Stomach smooth muscle (tissue), 2 donors: ENCODE results near the gene PGBD2.
"Not testable (repeated sequence)": the region's sequence is repeated elsewhere in the genome, so short reads cannot be mapped to it uniquely, and the experiment has no call there.

ENCODE experiments used
- H3K27ac ChIP-seq: one replicate; pipeline ENCODE4 v1.7.0; 2013; ENCODE audit warnings: mild to moderate bottlenecking, low read length, inconsistent platforms
- H3K27me3 ChIP-seq, 2 donors: one replicate each; pipeline ENCODE4 v1.7.0; 2013; ENCODE audit warnings: low read length in 2 of 2; ENCODE audit not compliant: insufficient read depth in 2 of 2, control insufficient read depth in 1 of 2
- H3K36me3 ChIP-seq, 2 donors: one replicate each; pipeline ENCODE4 v1.7.0; 2013; ENCODE audit warnings: low read length in 2 of 2; ENCODE audit not compliant: control insufficient read depth in 2 of 2, insufficient read depth in 2 of 2
- H3K4me1 ChIP-seq: one replicate; pipeline ENCODE4 v1.7.0; 2013; ENCODE audit warnings: low read length; ENCODE audit not compliant: control insufficient read depth, insufficient read depth
- H3K4me3 ChIP-seq, 2 donors: one replicate each; pipeline ENCODE4 v1.7.0; 2013; ENCODE audit warnings: low read length in 2 of 2
- H3K9ac ChIP-seq, 2 donors: one replicate each; pipeline ENCODE4 v1.7.0; 2013; ENCODE audit warnings: low read length in 2 of 2, mild to moderate bottlenecking in 1 of 2
- H3K9me3 ChIP-seq, 2 donors: one replicate each; pipeline ENCODE4 v1.7.0; 2013; ENCODE audit warnings: low read length in 2 of 2; ENCODE audit not compliant: control insufficient read depth in 2 of 2
- donor health status: healthy.
- donor health status: Pancreatic carcinoma.

Gene PGBD2

GRCh38 chr1:248927283-248927682 is 21.2 kb downstream of the PGBD2 start:
- not testable (repeated sequence) for H3K36me3 ChIP-seq, H3K27ac ChIP-seq, H3K9ac ChIP-seq, H3K27me3 ChIP-seq, H3K4me1 ChIP-seq, H3K4me3 ChIP-seq, H3K9me3 ChIP-seq

DNA sequence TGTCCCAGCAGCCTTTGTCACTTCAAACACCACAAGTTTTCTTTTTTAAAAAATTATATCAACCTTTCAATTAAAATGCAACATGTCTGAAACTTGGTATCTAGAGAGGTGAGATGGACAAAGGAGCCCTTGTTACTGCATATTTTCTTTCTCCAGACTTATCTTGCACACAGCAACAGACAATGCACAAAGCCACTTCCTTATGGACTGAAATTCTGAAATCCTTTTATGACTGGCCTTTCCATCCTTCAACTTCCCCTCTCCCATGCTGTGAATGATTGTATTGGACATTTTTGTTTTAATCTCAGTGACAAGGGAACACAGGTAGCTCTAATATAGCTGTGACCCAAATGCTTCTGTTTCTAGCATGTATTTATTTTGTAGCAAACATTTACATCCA is 22.1 kb downstream of the PGBD2 start:
- H3K27ac ChIP-seq, H3K9me3 ChIP-seq, H3K4me1 ChIP-seq, H3K9ac ChIP-seq, H3K27me3 ChIP-seq, H3K4me3 ChIP-seq, H3K36me3 ChIP-seq: not testable (repeated sequence)

GRCh38 chr1:248930037-248930436 is 24.0 kb downstream of the PGBD2 start:
- H3K36me3 ChIP-seq, H3K9ac ChIP-seq, H3K27ac ChIP-seq, H3K9me3 ChIP-seq, H3K4me1 ChIP-seq, H3K27me3 ChIP-seq, H3K4me3 ChIP-seq: not testable (repeated sequence)

DNA sequence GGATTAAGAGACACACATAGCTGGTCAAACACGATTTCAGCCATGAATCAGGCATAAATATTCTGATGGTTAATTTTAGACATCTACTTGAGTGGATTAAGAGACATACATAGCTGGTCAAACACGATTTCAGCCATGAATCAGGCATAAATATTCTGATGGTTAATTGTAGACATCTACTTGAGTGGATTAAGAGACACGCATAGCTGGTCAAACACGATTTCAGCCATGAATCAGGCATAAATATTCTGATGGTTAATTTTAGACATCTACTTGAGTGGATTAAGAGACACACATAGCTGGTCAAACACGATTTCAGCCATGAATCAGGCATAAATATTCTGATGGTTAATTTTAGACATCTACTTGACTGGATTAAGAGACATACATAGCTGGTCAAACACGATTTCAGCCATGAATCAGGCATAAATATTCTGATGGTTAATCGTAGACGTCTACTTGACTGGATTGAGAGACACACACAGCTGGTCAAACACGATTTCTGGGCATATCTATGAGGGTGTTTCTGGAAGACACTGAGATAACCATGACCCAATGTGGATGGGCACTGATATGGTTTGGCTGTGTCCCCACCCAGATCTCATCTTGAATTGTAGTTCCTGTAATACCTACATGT is 32.3 kb downstream of the PGBD2 start:
- not testable (repeated sequence) for H3K4me1 ChIP-seq, H3K9me3 ChIP-seq, H3K4me3 ChIP-seq, H3K36me3 ChIP-seq, H3K27ac ChIP-seq, H3K27me3 ChIP-seq, H3K9ac ChIP-seq

GRCh38 chr1:248944134-248944999 is 38.3 kb downstream of the PGBD2 start:
- H3K9ac ChIP-seq, H3K4me3 ChIP-seq, H3K9me3 ChIP-seq, H3K4me1 ChIP-seq, H3K36me3 ChIP-seq, H3K27me3 ChIP-seq, H3K27ac ChIP-seq: not testable (repeated sequence)

- H3K27me3 ChIP-seq, H3K4me1 ChIP-seq, H3K36me3 ChIP-seq, H3K9me3 ChIP-seq, H3K4me3 ChIP-seq, H3K27ac ChIP-seq, H3K9ac ChIP-seq: not testable (repeated sequence)
Observed at GRCh38 chr1:248945000-248945423, 39.0 kb downstream of the PGBD2 start.

DNA sequence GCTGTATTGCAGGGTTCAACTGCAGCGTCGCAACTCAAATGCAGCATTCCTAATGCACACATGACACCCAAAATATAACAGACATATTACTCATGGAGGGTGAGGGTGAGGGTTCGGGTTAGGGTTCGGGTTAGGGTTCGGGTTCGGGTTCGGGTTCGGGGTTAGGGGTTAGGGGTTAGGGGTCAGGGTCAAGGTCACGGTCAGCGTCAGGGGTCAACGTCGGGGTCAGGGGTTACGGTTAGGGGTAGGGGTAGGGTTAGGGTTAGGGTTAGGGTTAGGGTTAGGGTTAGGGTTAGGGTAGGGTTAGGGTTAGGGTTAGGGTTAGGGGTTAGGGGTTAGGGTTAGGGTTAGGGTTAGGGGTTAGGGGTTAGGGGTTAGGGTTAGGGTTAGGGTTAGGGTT is 39.4 kb downstream of the PGBD2 start:
- not testable (repeated sequence) for H3K27me3 ChIP-seq, H3K9me3 ChIP-seq, H3K4me3 ChIP-seq, H3K27ac ChIP-seq, H3K9ac ChIP-seq, H3K36me3 ChIP-seq, H3K4me1 ChIP-seq

DNA sequence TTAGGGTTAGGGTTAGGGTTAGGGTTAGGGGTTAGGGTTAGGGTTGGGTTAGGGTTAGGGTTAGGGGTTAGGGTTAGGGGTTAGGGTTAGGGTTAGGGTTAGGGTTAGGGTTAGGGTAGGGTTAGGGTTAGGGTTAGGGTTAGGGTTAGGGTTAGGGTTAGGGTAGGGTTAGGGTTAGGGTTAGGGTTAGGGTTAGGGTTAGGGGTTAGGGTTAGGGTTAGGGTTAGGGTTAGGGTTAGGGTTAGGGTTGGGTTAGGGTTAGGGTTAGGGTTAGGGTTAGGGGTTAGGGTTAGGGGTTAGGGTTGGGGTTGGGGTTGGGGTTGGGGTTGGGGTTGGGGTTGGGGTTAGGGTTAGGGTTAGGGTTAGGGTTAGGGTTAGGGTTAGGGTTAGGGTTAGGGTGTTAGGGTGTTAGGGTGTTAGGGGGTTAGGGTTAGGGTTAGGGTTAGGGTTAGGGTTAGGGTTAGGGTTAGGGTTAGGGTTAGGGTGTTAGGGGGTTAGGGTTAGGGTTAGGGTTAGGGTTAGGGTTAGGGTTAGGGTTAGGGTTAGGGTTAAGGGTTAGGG is 39.9 kb downstream of the PGBD2 start:
- H3K4me1 ChIP-seq, H3K27ac ChIP-seq, H3K9ac ChIP-seq, H3K36me3 ChIP-seq, H3K9me3 ChIP-seq, H3K4me3 ChIP-seq, H3K27me3 ChIP-seq: not testable (repeated sequence)
